ENCODE data around the gene PI4KB. TPM values are rescaled to one million over a fixed set of nuclear protein-coding genes. Genes with fewer than 3 reads are reported as not detected.

Gene PI4KB
- total and polyA plus RNA-seq, 4 donors = 14.2 to 27.1 (median 19.2) TPM

DNA sequence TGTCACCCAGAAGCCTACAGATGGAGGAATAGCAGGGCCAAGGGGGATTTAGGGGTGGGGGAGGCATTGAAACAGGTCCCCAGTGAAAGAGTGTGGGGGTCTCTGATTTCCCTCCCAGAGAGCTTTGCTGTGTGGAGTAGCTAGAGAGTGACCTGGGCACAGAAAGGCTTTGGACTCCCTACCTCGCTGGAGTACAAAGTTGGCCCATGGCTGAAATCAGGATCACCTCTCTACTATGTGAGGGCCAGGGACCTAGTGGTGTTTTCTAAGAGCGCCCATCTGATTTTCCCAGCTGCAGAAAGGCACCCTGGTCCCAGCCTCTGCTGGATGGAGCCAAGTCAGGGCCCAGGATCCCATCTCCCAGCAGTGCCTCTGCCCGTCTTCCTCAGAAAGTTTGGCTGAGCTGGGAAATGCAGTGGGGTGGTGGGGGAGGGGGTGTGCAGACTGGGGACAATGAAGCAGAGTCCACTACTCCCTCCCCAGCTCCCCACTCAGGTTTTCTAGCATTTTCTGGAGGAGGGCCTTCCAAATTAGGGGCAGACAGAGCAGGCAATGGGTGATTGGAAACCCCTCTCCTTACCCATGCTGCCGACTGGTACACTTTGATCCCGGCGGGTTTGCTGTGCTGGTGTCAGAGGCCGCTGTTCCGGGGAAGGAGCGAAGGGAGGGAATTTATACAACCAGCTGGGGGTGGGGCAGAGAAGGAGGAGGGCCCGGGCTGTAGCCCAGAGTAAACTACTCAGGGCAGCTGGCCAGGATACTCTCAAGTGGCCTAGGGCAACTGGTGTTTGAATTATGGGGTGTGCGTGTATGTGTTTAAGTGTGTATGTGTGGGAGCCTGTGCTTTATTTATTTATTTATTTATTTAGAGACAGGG is 45.1 kb upstream of the PI4KB start, which contains the start of gene SELENBP1:
SELENBP1 (minus strand) TSS at position 648 of the 877 bp plus-strand sequence; CDS start at position 584, 64 bp downstream.
- 15% methylated on average over 11 of the region's 11 CpGs for WGBS
- peak within 1 kb of the TSS; percentile 70 to 91 for H3K9ac ChIP-seq (ENCODE audit: low read depth in 1 of 2, low read length in 2 of 2)
- no peaks in the 10 kb centered on the region for H3K27me3 ChIP-seq (ENCODE audit: control insufficient read depth in 4 of 4, insufficient read depth in 4 of 4, low read length in 3 of 4)
- peaks cover 0 to 2% (median 0%) of the 10 kb centered on the region in 4 donors for H3K36me3 ChIP-seq (ENCODE audit: control insufficient read depth in 4 of 4, insufficient read depth in 3 of 4, low read depth in 1 of 4, low read length in 3 of 4)
- peak; percentile 91 for DNase-seq (ENCODE audit: low spot score)
- H3K4me1 ChIP-seq (ENCODE audit: control insufficient read depth in 4 of 4, insufficient read depth in 4 of 4, low read length in 3 of 4) = peaks cover 18 to 52% (median 44%) of the 10 kb centered on the region in 4 donors
- TF ChIP-seq, protein P1, sequence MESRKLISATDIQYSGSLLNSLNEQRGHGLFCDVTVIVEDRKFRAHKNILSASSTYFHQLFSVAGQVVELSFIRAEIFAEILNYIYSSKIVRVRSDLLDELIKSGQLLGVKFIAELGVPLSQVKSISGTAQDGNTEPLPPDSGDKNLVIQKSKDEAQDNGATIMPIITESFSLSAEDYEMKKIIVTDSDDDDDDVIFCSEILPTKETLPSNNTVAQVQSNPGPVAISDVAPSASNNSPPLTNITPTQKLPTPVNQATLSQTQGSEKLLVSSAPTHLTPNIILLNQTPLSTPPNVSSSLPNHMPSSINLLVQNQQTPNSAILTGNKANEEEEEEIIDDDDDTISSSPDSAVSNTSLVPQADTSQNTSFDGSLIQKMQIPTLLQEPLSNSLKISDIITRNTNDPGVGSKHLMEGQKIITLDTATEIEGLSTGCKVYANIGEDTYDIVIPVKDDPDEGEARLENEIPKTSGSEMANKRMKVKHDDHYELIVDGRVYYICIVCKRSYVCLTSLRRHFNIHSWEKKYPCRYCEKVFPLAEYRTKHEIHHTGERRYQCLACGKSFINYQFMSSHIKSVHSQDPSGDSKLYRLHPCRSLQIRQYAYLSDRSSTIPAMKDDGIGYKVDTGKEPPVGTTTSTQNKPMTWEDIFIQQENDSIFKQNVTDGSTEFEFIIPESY (IDR thresholded peaks at IDR 0.05) = no peak
- TF ChIP-seq SP1 (IDR thresholded peaks at IDR 0.05) (peak; percentile 64), JUND (IDR thresholded peaks at IDR 0.05) (peak in 1 of 2 donors; percentile 54), RXRA (IDR thresholded peaks at IDR 0.05) (peak; percentile 77 to 79), YY1 (IDR thresholded peaks at IDR 0.05) (peak; percentile 36), NR2F2 (IDR thresholded peaks at IDR 0.05) (peak; percentile 66), FOXA1 (IDR thresholded peaks at IDR 0.05) (no peak), RAD21 (IDR thresholded peaks at IDR 0.05) (peak in 1 of 2 donors; percentile 31), HNF4G (IDR thresholded peaks at IDR 0.05) (peak; percentile 4), HNF4A (conservative IDR thresholded peaks at IDR 0.05) (peak; percentile 59 to 76), GABPA (IDR thresholded peaks at IDR 0.05 in 1 of 2, conservative IDR thresholded peaks at IDR 0.05 in 1 of 2) (no peak), EGR1 (IDR thresholded peaks at IDR 0.05; ENCODE audit: low read depth in 2 of 2) (peak in 1 of 2 donors; percentile 42), TAF1 (conservative IDR thresholded peaks at IDR 0.05) (peak; percentile 89), FOXA2 (IDR thresholded peaks at IDR 0.05) (peak; percentile 51)
- TF ChIP-seq, protein P2, sequence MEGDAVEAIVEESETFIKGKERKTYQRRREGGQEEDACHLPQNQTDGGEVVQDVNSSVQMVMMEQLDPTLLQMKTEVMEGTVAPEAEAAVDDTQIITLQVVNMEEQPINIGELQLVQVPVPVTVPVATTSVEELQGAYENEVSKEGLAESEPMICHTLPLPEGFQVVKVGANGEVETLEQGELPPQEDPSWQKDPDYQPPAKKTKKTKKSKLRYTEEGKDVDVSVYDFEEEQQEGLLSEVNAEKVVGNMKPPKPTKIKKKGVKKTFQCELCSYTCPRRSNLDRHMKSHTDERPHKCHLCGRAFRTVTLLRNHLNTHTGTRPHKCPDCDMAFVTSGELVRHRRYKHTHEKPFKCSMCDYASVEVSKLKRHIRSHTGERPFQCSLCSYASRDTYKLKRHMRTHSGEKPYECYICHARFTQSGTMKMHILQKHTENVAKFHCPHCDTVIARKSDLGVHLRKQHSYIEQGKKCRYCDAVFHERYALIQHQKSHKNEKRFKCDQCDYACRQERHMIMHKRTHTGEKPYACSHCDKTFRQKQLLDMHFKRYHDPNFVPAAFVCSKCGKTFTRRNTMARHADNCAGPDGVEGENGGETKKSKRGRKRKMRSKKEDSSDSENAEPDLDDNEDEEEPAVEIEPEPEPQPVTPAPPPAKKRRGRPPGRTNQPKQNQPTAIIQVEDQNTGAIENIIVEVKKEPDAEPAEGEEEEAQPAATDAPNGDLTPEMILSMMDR (IDR thresholded peaks at IDR 0.05; ENCODE audit: low read depth, low read length, missing input control) = no peak
- TF ChIP-seq, protein P3, sequence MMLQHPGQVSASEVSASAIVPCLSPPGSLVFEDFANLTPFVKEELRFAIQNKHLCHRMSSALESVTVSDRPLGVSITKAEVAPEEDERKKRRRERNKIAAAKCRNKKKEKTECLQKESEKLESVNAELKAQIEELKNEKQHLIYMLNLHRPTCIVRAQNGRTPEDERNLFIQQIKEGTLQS (IDR thresholded peaks at IDR 0.05) = no peak
- TF ChIP-seq, protein P4, sequence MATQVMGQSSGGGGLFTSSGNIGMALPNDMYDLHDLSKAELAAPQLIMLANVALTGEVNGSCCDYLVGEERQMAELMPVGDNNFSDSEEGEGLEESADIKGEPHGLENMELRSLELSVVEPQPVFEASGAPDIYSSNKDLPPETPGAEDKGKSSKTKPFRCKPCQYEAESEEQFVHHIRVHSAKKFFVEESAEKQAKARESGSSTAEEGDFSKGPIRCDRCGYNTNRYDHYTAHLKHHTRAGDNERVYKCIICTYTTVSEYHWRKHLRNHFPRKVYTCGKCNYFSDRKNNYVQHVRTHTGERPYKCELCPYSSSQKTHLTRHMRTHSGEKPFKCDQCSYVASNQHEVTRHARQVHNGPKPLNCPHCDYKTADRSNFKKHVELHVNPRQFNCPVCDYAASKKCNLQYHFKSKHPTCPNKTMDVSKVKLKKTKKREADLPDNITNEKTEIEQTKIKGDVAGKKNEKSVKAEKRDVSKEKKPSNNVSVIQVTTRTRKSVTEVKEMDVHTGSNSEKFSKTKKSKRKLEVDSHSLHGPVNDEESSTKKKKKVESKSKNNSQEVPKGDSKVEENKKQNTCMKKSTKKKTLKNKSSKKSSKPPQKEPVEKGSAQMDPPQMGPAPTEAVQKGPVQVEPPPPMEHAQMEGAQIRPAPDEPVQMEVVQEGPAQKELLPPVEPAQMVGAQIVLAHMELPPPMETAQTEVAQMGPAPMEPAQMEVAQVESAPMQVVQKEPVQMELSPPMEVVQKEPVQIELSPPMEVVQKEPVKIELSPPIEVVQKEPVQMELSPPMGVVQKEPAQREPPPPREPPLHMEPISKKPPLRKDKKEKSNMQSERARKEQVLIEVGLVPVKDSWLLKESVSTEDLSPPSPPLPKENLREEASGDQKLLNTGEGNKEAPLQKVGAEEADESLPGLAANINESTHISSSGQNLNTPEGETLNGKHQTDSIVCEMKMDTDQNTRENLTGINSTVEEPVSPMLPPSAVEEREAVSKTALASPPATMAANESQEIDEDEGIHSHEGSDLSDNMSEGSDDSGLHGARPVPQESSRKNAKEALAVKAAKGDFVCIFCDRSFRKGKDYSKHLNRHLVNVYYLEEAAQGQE (IDR thresholded peaks at IDR 0.05) = peak; percentile 77
- TF ChIP-seq, protein P5, sequence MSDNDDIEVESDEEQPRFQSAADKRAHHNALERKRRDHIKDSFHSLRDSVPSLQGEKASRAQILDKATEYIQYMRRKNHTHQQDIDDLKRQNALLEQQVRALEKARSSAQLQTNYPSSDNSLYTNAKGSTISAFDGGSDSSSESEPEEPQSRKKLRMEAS (IDR thresholded peaks at IDR 0.05) = peak; percentile 55
- H3K9me3 ChIP-seq (ENCODE audit: control insufficient read depth in 4 of 4, low read length in 3 of 4) = no peaks in the 10 kb centered on the region
- H3K4me3 ChIP-seq (ENCODE audit: low read depth in 1 of 3, low read length in 3 of 3) = peak within 1 kb of the TSS; percentile 67 to 77 (median 76)
- H3K27ac ChIP-seq (ENCODE audit: low read depth in 1 of 2, low read length in 2 of 2) = peak within 1 kb of the TSS; percentile 85 to 86
